Type B pancreatic cell (in vitro differentiated cells): ENCODE data around the gene RNF214. TPM values are rescaled to one million over a fixed set of nuclear protein-coding genes. Genes with fewer than 3 reads are reported as not detected.

Experiments
- DNase-seq: peaks from one replicate; pipeline ENCODE4 v3.0.0; 2021; ENCODE audit warnings: mixed read lengths; ENCODE audit not compliant: unreplicated experiment; ENCODE audit errors: extremely low spot score
- H3K27ac Mint-ChIP-seq: 2 replicates; pipeline ENCODE4 v1.8.0; 2021; ENCODE audit warnings: mild to moderate bottlenecking, mixed read lengths
- H3K27me3 Mint-ChIP-seq: 2 replicates; pipeline ENCODE4 v1.8.0; 2021; ENCODE audit warnings: mixed read lengths
- H3K36me3 Mint-ChIP-seq: 2 replicates; pipeline ENCODE4 v1.8.0; 2021; ENCODE audit warnings: mixed read lengths
- H3K4me1 Mint-ChIP-seq: one replicate; pipeline ENCODE4 v1.8.0; 2021; ENCODE audit warnings: mixed read lengths; ENCODE audit not compliant: unreplicated experiment
- H3K4me3 Mint-ChIP-seq: 2 replicates; pipeline ENCODE4 v1.8.0; 2021; ENCODE audit warnings: mild to moderate bottlenecking, mixed read lengths
- H3K9me3 Mint-ChIP-seq: 2 replicates; pipeline ENCODE4 v1.8.0; 2021; ENCODE audit warnings: mixed read lengths
- total RNA-seq: library from RNA; stranded (reverse); gene quantifications from 2 replicates; pipeline ENCODE4 v1.2.1, GENCODE V29; 2021; ENCODE audit warnings: low replicate concordance
- TF ChIP-seq, protein P1 (sequence below): fragments of 200-600 bp; sonication (generic); conservative IDR thresholded peaks from 2 replicates; pipeline ENCODE4 v1.5.0; 2021; ENCODE audit warnings: antibody characterized with exemption, mild to moderate bottlenecking

Gene RNF214
- total RNA-seq, 1 donor from 2014 or later, result 34.7 TPM

DNA sequence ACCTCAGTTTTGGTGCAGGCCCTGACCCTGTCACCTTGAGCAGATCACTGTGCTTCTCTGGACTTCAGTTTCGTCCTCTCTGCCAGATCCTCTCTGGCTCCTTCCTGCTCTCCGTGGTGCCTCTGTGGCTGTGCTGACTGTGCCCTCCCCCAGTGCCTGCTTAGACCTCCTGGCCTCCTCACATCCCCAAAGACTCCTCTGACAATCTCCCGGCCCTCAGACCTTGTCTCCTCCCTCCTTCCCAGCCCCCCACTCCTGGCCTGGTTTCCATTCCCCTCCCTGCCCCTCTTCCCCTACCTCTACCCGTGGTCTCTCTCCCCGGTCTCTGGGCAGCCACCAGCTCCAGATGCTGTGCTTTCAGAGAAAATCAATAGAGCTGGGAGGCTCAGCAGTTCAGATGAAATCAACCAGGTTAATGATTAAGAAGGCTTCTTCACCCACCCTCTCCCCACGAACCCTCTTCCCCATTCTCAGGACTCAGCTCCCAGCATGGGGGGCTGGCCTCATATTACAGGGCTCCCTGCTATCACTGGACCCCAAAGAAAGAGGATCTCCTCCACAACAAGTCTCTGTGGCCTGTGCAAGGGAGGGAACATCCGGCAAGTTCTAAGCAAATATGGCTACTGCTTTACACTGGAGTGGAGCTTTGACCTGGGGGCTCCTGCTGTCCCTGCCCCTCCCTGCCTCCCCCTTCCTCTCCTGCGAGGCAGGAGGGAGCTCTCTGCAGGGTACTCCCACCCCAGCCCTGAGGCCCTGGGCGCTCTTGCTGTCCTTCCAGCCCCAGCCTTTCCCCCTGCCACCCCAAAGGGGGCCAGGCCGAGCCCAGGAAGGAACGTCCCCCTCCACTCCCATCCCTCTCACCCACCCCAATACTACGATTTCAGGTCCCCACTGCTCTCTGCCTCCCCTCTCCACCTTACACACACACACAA lies 67.1 kb downstream of the RNF214 start:
- Mint-ChIP-seq H3K27ac (peak overlapping the region; percentile 78), H3K27me3 (no peaks in the 10 kb centered on the region), H3K4me1 (peaks cover 26% of the 10 kb centered on the region), H3K4me3 (peak overlapping the region; percentile 77), H3K9me3 (no peaks in the 10 kb centered on the region), H3K36me3 (peaks cover 7% of the 10 kb centered on the region)
- TF ChIP-seq, protein P1, sequence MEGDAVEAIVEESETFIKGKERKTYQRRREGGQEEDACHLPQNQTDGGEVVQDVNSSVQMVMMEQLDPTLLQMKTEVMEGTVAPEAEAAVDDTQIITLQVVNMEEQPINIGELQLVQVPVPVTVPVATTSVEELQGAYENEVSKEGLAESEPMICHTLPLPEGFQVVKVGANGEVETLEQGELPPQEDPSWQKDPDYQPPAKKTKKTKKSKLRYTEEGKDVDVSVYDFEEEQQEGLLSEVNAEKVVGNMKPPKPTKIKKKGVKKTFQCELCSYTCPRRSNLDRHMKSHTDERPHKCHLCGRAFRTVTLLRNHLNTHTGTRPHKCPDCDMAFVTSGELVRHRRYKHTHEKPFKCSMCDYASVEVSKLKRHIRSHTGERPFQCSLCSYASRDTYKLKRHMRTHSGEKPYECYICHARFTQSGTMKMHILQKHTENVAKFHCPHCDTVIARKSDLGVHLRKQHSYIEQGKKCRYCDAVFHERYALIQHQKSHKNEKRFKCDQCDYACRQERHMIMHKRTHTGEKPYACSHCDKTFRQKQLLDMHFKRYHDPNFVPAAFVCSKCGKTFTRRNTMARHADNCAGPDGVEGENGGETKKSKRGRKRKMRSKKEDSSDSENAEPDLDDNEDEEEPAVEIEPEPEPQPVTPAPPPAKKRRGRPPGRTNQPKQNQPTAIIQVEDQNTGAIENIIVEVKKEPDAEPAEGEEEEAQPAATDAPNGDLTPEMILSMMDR, result no peak
- no peak for DNase-seq

DNA sequence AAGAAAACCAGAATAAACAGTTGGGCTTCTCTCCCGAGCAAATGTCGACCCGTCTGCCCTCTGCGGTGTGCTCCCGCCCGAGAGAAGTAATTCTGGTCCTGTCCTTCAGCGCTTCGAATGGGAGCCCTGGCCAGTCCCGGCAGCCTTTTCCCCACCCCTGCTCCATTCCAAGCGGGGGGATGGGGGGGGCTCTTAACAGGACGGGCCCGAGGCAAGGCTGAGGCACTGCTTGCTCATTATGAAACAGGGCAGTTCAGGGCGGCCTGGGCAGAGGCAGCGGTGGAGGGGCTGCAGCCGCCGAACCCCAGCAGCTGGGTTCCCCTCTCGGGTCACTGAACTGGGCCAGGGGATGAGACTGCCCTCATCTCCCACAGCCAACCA lies 67.8 kb downstream of the RNF214 start:
- peaks cover 3% of the 10 kb centered on the region for H3K36me3 Mint-ChIP-seq
- H3K27me3 Mint-ChIP-seq, result no peaks in the 10 kb centered on the region
- DNase-seq, result no peak
- peaks cover 26% of the 10 kb centered on the region for H3K4me1 Mint-ChIP-seq
- H3K27ac Mint-ChIP-seq, result peak overlapping the region; percentile 78
- peak overlapping the region; percentile 77 for H3K4me3 Mint-ChIP-seq
- no peaks in the 10 kb centered on the region for H3K9me3 Mint-ChIP-seq
- TF ChIP-seq, protein P1, result no peak

DNA sequence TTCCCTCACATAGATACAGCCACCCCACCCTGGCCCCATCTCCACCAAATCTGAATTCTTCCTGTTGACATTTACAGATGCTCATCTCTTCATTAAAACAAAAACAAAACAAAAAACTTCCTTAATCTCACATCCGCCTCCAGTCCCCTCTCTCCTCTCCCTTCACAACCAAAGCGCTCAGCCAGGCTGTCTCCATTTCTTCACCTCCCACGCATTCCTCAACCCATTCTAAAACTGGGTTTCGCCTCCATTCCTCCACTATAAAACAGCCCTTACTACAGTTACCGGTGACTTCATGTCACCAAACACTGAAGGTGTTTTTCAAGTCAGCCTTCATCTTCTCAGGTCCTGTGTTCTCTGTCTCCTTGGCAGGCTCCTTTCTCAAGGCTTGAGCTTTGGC lies 68.3 kb downstream of the RNF214 start:
- Mint-ChIP-seq H3K4me1 (peaks cover 26% of the 10 kb centered on the region), H3K4me3 (peak overlapping the region; percentile 48), H3K9me3 (no peaks in the 10 kb centered on the region), H3K27ac (peak overlapping the region; percentile 78), H3K27me3 (no peaks in the 10 kb centered on the region), H3K36me3 (peaks cover 3% of the 10 kb centered on the region)
- DNase-seq, result no peak
- TF ChIP-seq, protein P1, result no peak

GRCh38 chr11:117302228-117302627 lies 69.8 kb downstream of the RNF214 start:
- Mint-ChIP-seq H3K27ac (no peak overlapping the region), H3K9me3 (no peaks in the 10 kb centered on the region), H3K36me3 (no peaks in the 10 kb centered on the region), H3K4me1 (peaks cover 26% of the 10 kb centered on the region), H3K27me3 (no peaks in the 10 kb centered on the region), H3K4me3 (no peak overlapping the region)
- DNase-seq, result no peak
- TF ChIP-seq, protein P1, result no peak

GRCh38 chr11:117303101-117303500 lies 70.6 kb downstream of the RNF214 start:
- peaks cover 26% of the 10 kb centered on the region for H3K4me1 Mint-ChIP-seq
- DNase-seq, result no peak
- TF ChIP-seq, protein P1, result no peak
- H3K36me3 Mint-ChIP-seq, result no peaks in the 10 kb centered on the region
- no peaks in the 10 kb centered on the region for H3K27me3 Mint-ChIP-seq
- peak overlapping the region; percentile 58 for H3K27ac Mint-ChIP-seq
- H3K4me3 Mint-ChIP-seq, result no peak overlapping the region
- H3K9me3 Mint-ChIP-seq, result no peaks in the 10 kb centered on the region
